H7 (cell line): Measurements from ENCODE around the gene DPH3. TPM values are rescaled to one million over a fixed set of nuclear protein-coding genes. Genes with fewer than 3 reads are reported as not detected.
"Not testable (repeated sequence)": the region's sequence is repeated elsewhere in the genome, so short reads cannot be mapped to it uniquely, and the experiment has no call there.

Experiments
- DNase-seq: peaks from one replicate; pipeline ENCODE4 v3.0.0; 2012
- H3K27me3 ChIP-seq: 2 replicates; pipeline ENCODE4 v1.6.0; 2011; ENCODE audit warnings: mild to moderate bottlenecking, low read length; ENCODE audit not compliant: control insufficient read depth, insufficient read depth
- H3K36me3 ChIP-seq: replicated peaks from 2 replicates; pipeline ENCODE4 v1.5.1; 2011; ENCODE audit warnings: low read length; ENCODE audit not compliant: control insufficient read depth, insufficient read depth
- H3K4me3 ChIP-seq: 2 replicates; pipeline ENCODE4 v1.5.1; 2011; ENCODE audit warnings: low read depth, mild to moderate bottlenecking, control low read depth, low read length, moderate library complexity; ENCODE audit not compliant: insufficient read depth
- total RNA-seq: library from RNA; depleted of rRNA; stranded (reverse); fragments of >200 nt; shearing (Covaris generic); gene quantifications from 2 replicates; pipeline ENCODE4 v1.2.3, GENCODE V29; 2014; rRNA removed

The DPH3 gene
- 9.7 and 15.0 TPM in 2 replicates for total RNA-seq

DNA sequence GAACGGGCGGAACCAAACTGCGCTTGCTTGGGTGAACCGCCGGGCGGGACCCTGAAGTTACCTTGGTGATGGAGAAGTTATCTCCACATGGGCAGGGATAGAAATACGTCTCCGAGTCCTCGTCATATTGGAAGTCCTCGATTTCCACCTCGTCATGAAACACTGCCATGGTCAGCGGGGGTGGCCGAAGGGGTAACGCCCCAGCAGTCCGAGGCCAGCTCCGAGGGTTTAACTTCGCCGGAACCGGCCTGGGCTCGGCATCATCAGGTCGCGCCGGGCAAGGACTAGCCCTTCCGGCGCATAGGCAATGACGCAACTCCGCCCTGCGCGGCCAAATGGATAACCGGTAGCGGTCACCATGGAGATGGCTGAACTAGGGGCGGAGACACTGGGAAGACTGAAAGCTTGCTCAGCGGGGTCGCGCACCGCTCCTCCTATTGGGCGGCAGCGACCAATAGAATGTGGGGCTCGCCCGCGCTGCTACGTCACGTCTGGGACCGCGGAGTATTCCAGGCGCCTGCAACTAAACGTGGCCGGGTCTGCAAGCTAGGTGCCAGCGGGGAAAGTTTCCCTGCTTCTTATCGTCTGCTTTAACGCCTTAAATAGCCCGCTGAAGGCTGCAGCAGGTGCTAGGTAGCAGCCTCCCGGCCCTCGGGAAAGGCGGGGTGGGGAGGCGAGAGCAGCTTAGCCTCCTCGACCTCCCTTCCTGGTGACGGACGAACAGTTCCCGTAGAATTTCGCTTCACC, at the start of gene DPH3, which contains the start of gene OXNAD1:
Gene DPH3, minus strand, starts transcription at position 236 of the 747 bp plus-strand sequence. Its CDS starts 67 bp downstream, at position 169.
Gene OXNAD1, plus strand, starts transcription at position 505 of the 747 bp plus-strand sequence. CDS start 5,741 bp downstream, outside the sequence.
- Histone ChIP-seq H3K36me3 (peaks cover 1% of the 10 kb centered on the region), H3K27me3 (no peaks in the 10 kb centered on the region), H3K4me3 (peak within 1 kb of the TSS; percentile 86)
- peak; percentile 94 for DNase-seq

DNA sequence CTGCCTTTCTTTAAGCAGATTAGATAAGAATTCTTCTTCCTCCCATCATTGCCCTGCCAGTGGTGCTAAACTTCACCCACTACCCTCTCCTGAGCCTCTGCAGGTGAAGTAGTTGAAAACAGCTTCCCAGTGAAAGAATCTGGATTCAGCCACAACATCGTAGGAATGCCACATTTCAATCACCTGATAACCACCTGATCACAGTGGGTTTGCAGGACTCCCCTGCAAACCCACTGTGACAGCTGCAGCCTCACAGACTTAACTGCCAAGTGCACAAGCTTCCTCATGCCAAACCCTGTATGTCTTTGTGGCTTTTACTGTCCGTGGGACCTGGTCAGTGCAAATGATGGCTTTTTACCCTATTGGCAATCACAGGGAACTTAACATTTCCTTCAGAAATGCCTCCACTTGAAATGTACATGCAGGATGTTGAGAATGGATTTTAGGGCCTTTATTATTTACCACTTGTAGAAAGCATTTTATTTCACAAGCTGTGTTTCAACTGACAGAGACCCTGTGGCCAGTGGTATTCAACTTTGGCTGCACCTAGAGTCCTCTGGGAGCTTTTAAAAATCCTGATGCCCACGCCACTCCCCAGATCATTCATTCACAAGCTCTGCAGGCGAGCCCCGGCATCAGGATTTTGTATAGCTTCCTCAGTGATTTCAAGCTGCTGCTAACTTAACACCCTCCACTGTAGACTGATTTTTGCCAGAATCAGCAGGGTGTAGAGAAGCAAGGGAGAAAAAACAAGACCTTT, 49.3 kb upstream of the DPH3 start:
- Histone ChIP-seq H3K27me3 (no peaks in the 10 kb centered on the region), H3K4me3 (no peak overlapping the region)
- no peak for DNase-seq

DNA sequence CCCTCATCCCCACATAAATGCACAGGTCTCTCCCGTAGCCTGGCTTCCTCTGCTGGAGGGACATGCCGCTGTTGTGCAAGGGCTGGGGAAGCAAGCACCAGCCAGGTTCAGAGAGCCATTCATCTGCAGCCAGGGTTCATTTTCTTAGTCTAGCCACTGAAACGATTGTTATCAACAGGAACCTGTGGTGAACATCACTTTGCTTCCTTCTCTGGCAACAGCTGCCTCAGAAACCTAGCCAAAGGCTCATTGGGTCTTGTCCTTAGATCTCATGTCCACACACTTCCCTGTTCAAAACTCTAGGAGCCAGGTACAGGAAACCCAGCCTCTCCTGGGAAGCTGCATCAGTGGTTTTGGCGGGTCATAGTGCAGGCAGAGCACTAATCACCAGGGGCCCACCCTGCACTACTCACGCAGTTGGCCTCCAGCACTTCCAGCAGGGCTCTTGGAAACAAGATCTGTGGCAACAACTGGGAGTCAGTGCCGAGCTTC, 47.3 kb upstream of the DPH3 start:
- Histone ChIP-seq H3K4me3 (no peak overlapping the region), H3K36me3 (peaks cover 4% of the 10 kb centered on the region), H3K27me3 (no peaks in the 10 kb centered on the region)
- no peak for DNase-seq

More for the DNA sequence above, 49.3 kb upstream of the DPH3 start:
- peaks cover 4% of the 10 kb centered on the region for H3K36me3 ChIP-seq

DNA sequence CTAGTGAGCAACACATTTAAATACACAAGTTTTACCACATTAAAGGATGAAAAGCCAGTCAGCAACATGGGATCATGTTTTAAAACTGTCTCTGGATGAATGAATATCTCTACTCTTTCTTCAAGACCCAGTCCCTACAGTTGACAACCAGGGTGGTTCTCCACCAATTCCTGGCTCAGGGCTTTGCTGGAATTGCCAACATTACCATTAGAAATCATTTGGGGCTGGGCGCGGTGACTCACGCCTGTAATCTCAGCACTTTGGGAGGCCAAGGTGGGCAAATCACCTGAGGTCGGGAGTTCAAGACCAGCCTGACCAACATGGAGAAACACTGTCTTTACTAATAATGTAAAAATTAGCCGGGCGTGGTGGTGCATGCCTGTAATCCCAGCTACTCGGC, 45.7 kb upstream of the DPH3 start:
- not testable (repeated sequence) for H3K4me3 ChIP-seq, DNase-seq, H3K36me3 ChIP-seq, H3K27me3 ChIP-seq

DNA sequence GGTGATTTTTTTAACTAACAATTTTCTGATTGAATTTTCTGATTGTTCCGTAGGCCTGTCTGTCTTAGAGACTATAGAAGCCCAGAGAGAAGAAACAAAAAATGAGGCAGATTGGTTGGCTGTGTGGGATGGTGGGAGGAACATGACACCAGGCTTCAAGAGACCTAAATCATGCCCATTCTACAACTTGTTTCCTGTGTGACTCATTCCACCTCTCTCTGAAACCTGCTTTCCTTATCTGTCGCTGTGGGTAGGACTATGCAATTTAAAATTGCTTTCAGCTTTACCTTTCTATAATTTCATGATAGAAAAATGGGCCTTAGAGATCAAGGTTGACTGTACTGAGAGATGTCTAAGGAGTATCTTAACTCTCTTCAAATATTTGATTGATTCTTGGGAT, 44.8 kb upstream of the DPH3 start:
- H3K4me3 ChIP-seq: no peak overlapping the region
- no peak for DNase-seq
- peaks cover 5% of the 10 kb centered on the region for H3K36me3 ChIP-seq
- no peaks in the 10 kb centered on the region for H3K27me3 ChIP-seq

DNA sequence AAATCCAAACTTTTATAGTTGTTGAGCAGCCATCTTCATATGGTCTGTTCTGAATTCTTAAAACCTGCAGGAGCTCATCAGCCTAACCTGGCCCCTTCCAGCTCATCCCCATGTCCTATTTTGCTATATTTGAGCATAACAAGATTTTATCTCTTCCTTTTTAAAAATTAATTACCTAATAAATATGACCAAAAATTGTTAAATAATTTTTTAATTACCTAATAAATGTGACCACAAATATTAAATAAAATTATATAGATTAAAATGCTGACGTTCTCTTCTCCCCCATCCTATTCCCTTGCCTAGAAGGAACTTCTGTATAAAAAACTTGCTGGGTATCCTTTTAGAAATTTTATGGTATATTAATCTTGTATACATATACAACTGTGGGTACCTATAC, 44.0 kb upstream of the DPH3 start:
- no peak for DNase-seq
- Histone ChIP-seq H3K36me3 (peaks cover 5% of the 10 kb centered on the region), H3K27me3 (no peaks in the 10 kb centered on the region), H3K4me3 (no peak overlapping the region)

DNA sequence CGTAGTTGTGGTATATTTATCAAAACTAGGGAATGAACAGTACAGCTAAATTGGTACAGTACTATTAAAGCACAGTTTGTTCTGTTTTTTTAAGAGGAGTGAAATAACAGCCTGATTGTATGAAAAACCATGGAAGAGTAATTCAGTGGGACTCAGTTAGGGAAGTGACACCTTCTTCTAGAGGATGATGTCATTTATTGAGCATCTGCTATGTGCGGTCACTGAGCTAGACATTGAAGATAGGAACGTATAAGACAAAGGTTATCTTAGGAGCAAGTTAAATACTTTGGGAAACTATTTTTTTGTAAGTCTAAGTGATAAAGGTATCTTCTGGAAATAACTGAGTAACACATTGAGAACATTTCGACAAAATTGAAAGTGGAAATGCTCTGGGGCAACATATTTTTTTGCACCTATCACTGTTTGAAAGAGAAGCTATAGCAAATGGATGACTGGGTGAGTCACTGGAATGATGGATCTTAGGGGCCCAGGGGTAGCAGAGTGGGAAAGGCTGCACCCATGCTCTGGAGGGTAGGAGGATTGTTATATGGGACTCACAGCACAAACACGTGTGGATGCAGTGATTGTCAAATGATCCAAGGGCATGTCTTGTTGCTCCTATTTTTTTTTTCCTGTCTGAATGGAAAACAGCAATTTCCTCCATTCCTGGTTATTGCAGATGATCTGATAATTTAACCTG, 43.2 kb upstream of the DPH3 start:
- peaks cover 5% of the 10 kb centered on the region for H3K36me3 ChIP-seq
- DNase-seq: no peak
- H3K4me3 ChIP-seq: no peak overlapping the region
- no peaks in the 10 kb centered on the region for H3K27me3 ChIP-seq

DNA sequence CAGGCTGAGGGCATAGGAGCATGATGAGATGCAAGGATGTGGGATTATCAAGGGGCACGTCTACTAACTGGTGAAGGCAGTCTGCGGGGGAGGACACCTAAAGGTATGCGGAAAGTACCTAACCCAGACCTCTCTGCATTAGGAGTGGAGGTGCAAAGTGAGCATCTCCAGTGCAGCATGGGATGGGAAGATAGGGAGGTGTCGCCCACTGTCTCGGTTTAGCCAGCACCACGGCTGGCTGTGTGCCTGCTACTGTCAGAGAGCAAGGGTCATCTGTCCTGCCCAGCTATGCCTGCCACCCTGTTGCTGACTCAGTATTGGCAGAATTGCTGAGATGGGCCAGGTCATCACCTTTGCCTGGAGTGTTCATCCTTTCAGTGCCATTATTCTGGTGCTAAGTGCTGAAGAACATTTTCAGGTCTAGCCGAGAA, 40.4 kb upstream of the DPH3 start:
- no peak for DNase-seq
- H3K4me3 ChIP-seq: no peak overlapping the region
- no peaks in the 10 kb centered on the region for H3K27me3 ChIP-seq
- H3K36me3 ChIP-seq: peaks cover 1% of the 10 kb centered on the region; the same call in 1 of the 2 replicates

DNA sequence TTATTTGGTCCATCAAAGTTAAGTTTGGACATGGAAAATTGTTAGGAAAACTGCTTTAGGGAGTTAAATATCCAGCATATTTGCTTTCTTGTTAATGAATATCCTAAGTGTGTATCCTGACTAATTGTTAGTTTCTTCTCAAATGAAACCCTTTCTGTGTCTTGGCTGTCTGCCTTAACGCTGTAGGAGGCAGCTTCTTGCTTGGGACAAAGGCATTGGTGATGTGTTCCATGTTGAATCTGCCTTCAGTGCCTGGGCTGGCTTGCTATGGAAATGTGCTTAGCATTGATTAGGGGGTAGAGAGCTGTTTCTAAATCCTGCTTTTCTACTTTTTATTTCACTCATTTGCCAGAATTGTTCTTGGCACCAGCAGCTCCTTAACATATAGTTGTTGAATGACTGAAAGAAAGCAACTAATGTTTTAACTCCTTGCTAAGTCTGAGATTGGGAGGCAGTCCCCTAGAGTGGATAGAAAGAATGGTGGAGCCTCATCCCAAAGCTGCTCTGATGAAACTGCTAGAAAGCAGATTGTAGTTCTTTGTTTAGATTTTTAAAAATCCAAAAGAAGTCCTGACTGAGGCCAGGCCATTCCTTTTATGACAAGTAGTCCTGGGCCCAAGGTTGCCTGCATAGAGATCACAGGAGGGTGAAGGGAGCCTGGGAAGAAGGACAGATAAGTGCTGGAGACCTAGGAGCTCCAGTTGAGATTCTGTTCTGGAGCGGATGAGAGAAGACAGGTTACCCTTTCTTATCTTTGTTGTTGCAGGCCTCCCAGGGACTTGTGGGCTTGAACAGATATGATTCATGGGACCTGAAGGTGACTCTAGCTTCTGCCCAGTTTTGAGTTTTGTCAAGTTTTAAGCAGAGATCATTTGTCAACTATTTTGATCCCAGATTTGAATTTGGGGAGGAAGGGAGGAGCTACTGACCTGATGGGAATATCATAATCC, 39.6 kb upstream of the DPH3 start:
- H3K27me3 ChIP-seq: no peaks in the 10 kb centered on the region
- H3K36me3 ChIP-seq: peaks cover 1% of the 10 kb centered on the region; the same call in 1 of the 2 replicates
- H3K4me3 ChIP-seq: no peak overlapping the region
- DNase-seq: no peak

DNA sequence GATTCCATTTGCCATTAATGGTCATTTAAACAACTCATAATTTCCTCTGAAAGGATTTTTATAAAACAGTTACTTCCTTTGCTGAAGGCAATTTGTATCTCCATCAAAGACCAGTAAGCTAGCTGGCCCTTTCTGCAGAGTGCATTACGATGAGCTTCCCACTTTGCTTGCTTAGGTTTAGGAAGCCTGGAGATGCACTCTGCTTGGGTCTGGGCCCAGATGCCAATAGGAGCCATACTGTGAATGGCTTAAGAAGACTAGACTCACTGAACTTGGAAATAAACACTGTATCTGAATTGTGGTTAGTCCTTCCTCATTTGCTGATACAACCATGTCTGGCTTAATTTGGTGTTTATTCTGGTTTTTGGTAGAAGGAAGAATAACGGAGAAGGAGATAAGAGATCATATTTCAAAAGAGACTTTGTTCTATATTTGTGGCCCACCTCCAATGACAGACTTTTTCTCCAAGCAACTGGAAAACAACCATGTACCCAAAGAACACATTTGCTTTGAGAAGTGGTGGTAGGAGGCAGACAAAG, 38.4 kb upstream of the DPH3 start:
- Histone ChIP-seq H3K36me3 (peaks cover 1% of the 10 kb centered on the region; the same call in 1 of the 2 replicates), H3K27me3 (no peaks in the 10 kb centered on the region), H3K4me3 (no peak overlapping the region)
- DNase-seq: no peak

DNA sequence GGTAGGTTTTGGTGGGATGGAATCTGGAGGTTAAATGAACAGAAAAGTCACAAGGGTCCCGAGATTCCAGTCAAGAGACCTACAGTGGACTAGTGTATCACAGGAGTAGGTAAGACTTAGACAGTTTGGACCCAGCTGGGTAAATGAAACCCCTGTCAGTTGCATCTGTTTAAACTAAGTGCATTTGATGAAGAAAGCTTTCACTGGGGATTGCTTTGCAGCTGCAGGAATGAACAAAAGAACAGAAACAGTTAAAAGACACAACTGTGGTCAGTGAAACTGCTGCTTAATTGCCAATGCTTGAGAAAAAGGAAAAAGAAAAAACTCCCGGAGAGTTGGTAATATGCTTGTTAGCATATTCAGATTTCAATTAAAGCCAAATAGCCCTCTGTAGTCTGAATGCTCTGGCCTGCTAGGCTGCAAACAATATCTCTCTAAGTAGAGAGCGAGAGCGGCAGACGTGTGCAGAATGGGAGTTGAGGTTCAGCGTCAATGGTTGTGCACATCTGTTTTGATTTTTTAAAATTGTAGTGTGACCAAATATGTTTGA, 37.4 kb upstream of the DPH3 start:
- DNase-seq: no peak

DNA sequence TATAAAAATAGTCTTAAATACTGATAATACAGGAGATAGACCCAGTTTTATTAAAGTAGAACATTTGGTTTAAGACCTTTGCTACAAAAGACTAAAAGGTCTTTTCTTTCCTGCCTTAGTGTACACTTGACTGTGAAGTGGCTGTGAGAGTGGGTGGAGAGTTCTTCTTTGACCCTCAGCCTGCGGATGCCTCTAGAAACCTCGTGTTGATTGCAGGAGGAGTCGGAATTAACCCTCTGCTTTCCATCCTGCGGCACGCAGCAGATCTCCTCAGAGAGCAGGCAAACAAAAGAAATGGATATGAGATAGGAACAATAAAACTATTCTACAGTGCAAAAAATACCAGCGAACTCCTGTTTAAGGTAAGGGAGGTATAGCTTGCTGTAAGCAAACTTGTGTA, 36.8 kb upstream of the DPH3 start:
- no peak for DNase-seq
- Histone ChIP-seq H3K36me3 (peaks cover 1% of the 10 kb centered on the region; the same call in 1 of the 2 replicates), H3K4me3 (no peak overlapping the region), H3K27me3 (no peaks in the 10 kb centered on the region)

More for the DNA sequence above, 37.4 kb upstream of the DPH3 start:
- Histone ChIP-seq H3K36me3 (peaks cover 1% of the 10 kb centered on the region; the same call in 1 of the 2 replicates), H3K4me3 (no peak overlapping the region), H3K27me3 (no peaks in the 10 kb centered on the region)

DNA sequence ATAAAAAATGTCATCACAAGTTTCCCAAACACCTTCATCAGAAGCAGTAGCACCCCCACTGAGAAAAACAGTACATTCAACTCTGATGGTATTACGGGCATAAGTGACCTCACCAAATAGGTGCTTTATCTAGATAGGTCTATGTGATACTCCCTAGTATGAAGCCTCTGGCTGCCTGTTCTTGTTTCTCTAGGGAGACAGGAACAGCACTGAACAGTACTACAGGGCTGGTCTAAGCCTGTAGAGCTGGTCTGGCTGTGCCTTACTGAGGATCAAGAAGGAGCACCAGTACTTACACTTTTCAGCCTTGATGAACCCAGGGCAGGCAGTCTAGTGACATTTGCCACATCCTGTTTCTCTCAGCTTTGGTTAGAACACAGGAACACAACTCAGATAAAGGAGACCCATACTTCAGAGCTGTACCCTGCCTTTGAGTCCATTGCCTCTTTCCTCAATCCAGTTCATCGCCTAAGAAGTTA, 36.2 kb upstream of the DPH3 start:
- no peak for DNase-seq
- H3K4me3 ChIP-seq: no peak overlapping the region
- peaks cover 2% of the 10 kb centered on the region for H3K36me3 ChIP-seq
- H3K27me3 ChIP-seq: no peaks in the 10 kb centered on the region
